ENCODE data around the gene TAS1R1. TPM values are rescaled to one million over a fixed set of nuclear protein-coding genes. Genes with fewer than 3 reads are reported as not detected.

The TAS1R1 gene
- not detected for polyA plus RNA-seq (2013, experiment 1 of 2)
- not detected for polyA plus RNA-seq (2013, experiment 2 of 2)

- peak within 1 kb of the TSS; percentile 47 for H2BK15ac ChIP-seq (ENCODE audit: low read length)
- no peak for DNase-seq (ENCODE audit: low spot score)
- H2AK5ac ChIP-seq (ENCODE audit: low read depth, low read length): peak within 1 kb of the TSS; percentile 99
- H2AFZ ChIP-seq (ENCODE audit: low read length): peak within 1 kb of the TSS; percentile 96
- H4K91ac ChIP-seq (ENCODE audit: low read depth, low read length, poor library complexity): no peak within 1 kb of the TSS
- H3K4me1 ChIP-seq (ENCODE audit: control insufficient read depth in 2 of 2, insufficient read depth in 1 of 2, low read depth in 1 of 2, low read length in 2 of 2): peaks cover 3 to 8% of the 10 kb centered on the region in 2 donors
- peak within 1 kb of the TSS; percentile 87 for H2BK5ac ChIP-seq (ENCODE audit: low read length)
- H3K4me3 ChIP-seq (ENCODE audit: low read length in 2 of 2): peak within 1 kb of the TSS; percentile 88 to 98
- H3K9ac ChIP-seq (ENCODE audit: low read depth, low read length, poor library complexity): peak within 1 kb of the TSS; percentile 94
- H3K4ac ChIP-seq (ENCODE audit: low read length): no peak within 1 kb of the TSS
- no peaks in the 10 kb centered on the region for H3K27me3 ChIP-seq (ENCODE audit: control insufficient read depth in 3 of 3, insufficient read depth in 3 of 3, low read depth in 1 of 3, low read length in 3 of 3)
- H3K14ac ChIP-seq (ENCODE audit: low read length): no peak within 1 kb of the TSS
- H4K8ac ChIP-seq (ENCODE audit: low read depth, low read length): peak within 1 kb of the TSS; percentile 68
- peaks cover 3 to 12% of the 10 kb centered on the region in 2 donors for H3K36me3 ChIP-seq (replicated peaks in 1 of 2; ENCODE audit: control insufficient read depth in 2 of 2, insufficient read depth in 2 of 2, low read length in 2 of 2)
- H3K4me2 ChIP-seq (ENCODE audit: insufficient read depth, low read length, poor library complexity, severe bottlenecking): peak within 1 kb of the TSS; percentile 20
- peak within 1 kb of the TSS; percentile 37 for H3K23ac ChIP-seq (ENCODE audit: low read depth, low read length, poor library complexity)
- peak within 1 kb of the TSS; percentile 98 for H3K18ac ChIP-seq (ENCODE audit: low read length)
- H3K27ac ChIP-seq (replicated peaks; ENCODE audit: low read length): no peak within 1 kb of the TSS
- no peak within 1 kb of the TSS for H2BK12ac ChIP-seq (ENCODE audit: low read length)
- H2BK120ac ChIP-seq (ENCODE audit: low read depth, low read length): peak within 1 kb of the TSS; percentile 72
- no CpG with 5 or more reads among the region's 19 CpGs for WGBS, 2 donors (ENCODE audit: extremely low coverage in 2 of 2, insufficient read length in 2 of 2, insufficient replicate concordance in 1 of 2)
- no peaks in the 10 kb centered on the region for H3K9me3 ChIP-seq (replicated peaks in 1 of 2; ENCODE audit: control insufficient read depth in 2 of 2, insufficient read depth in 1 of 2, low read depth in 1 of 2, low read length in 2 of 2)
- peaks cover 11% of the 10 kb centered on the region for H3K79me1 ChIP-seq (ENCODE audit: low read depth, low read length)
Measured at GRCh38 chr1:6554907-6555778, at the start of gene TAS1R1. TSS of gene TAS1R1 (plus strand) at chr1:6555307. CDS start at chr1:6555374, 67 bp downstream.

- no CpG with 5 or more reads among the region's 31 CpGs for WGBS, 2 donors (ENCODE audit: extremely low coverage in 2 of 2, insufficient read length in 2 of 2, insufficient replicate concordance in 1 of 2)
- H2BK120ac ChIP-seq (ENCODE audit: low read depth, low read length): peak overlapping the region; percentile 91
- peaks cover 0 to 14% (median 0%) of the 10 kb centered on the region in 3 experiments for H3K27me3 ChIP-seq (ENCODE audit: control insufficient read depth in 3 of 3, insufficient read depth in 3 of 3, low read depth in 1 of 3, low read length in 3 of 3)
- no peak overlapping the region for H3K14ac ChIP-seq (ENCODE audit: low read length)
- H2BK15ac ChIP-seq (ENCODE audit: low read length): no peak overlapping the region
- H4K8ac ChIP-seq (ENCODE audit: low read depth, low read length): peak overlapping the region; percentile 65
- H2BK12ac ChIP-seq (ENCODE audit: low read length): peak overlapping the region; percentile 41
- H3K36me3 ChIP-seq (replicated peaks in 1 of 2; ENCODE audit: control insufficient read depth in 2 of 2, insufficient read depth in 2 of 2, low read length in 2 of 2): no peaks in the 10 kb centered on the region
- H3K79me1 ChIP-seq (ENCODE audit: low read depth, low read length): no peaks in the 10 kb centered on the region
- H3K27ac ChIP-seq (replicated peaks; ENCODE audit: low read length): no peak overlapping the region
- peak overlapping the region in 1 of 2 donors; percentile 20 for H3K4me3 ChIP-seq (ENCODE audit: low read length in 2 of 2)
- H3K4ac ChIP-seq (ENCODE audit: low read length): peak overlapping the region; percentile 53
- peak overlapping the region; percentile 84 for H2AFZ ChIP-seq (ENCODE audit: low read length)
- H3K9me3 ChIP-seq (replicated peaks in 1 of 2; ENCODE audit: control insufficient read depth in 2 of 2, insufficient read depth in 1 of 2, low read depth in 1 of 2, low read length in 2 of 2): no peaks in the 10 kb centered on the region
- peak overlapping the region; percentile 97 for H3K23ac ChIP-seq (ENCODE audit: low read depth, low read length, poor library complexity)
- H2BK5ac ChIP-seq (ENCODE audit: low read length): peak overlapping the region; percentile 82
- H3K4me1 ChIP-seq (ENCODE audit: control insufficient read depth in 2 of 2, insufficient read depth in 1 of 2, low read depth in 1 of 2, low read length in 2 of 2): peaks cover 0 to 28% of the 10 kb centered on the region in 2 donors
- H3K18ac ChIP-seq (ENCODE audit: low read length): peak overlapping the region; percentile 57
- H3K4me2 ChIP-seq (ENCODE audit: insufficient read depth, low read length, poor library complexity, severe bottlenecking): no peak overlapping the region
- DNase-seq (ENCODE audit: low spot score): no peak
- H3K9ac ChIP-seq (ENCODE audit: low read depth, low read length, poor library complexity): no peak overlapping the region
- no peak overlapping the region for H4K91ac ChIP-seq (ENCODE audit: low read depth, low read length, poor library complexity)
- H2AK5ac ChIP-seq (ENCODE audit: low read depth, low read length): peak overlapping the region; percentile 81
Measured at GRCh38 chr1:6505367-6506209, 49.5 kb upstream of the TAS1R1 start.

- Histone ChIP-seq H3K36me3 (replicated peaks in 1 of 2; ENCODE audit: control insufficient read depth in 2 of 2, insufficient read depth in 2 of 2, low read length in 2 of 2) (no peaks in the 10 kb centered on the region), H3K4me1 (ENCODE audit: control insufficient read depth in 2 of 2, insufficient read depth in 1 of 2, low read depth in 1 of 2, low read length in 2 of 2) (peaks cover 0 to 29% of the 10 kb centered on the region in 2 donors), H3K9ac (ENCODE audit: low read depth, low read length, poor library complexity) (no peak overlapping the region), H3K27ac (replicated peaks; ENCODE audit: low read length) (no peak overlapping the region), H3K14ac (ENCODE audit: low read length) (peak overlapping the region; percentile 2), H2AFZ (ENCODE audit: low read length) (peak overlapping the region; percentile 84), H3K27me3 (ENCODE audit: control insufficient read depth in 3 of 3, insufficient read depth in 3 of 3, low read depth in 1 of 3, low read length in 3 of 3) (peaks cover 0 to 13% (median 0%) of the 10 kb centered on the region in 3 experiments), H2BK5ac (ENCODE audit: low read length) (peak overlapping the region; percentile 75), H3K23ac (ENCODE audit: low read depth, low read length, poor library complexity) (peak overlapping the region; percentile 27), H3K4me3 (ENCODE audit: low read length in 2 of 2) (no peak overlapping the region), H4K8ac (ENCODE audit: low read depth, low read length) (no peak overlapping the region), H4K91ac (ENCODE audit: low read depth, low read length, poor library complexity) (no peak overlapping the region), H2AK5ac (ENCODE audit: low read depth, low read length) (peak overlapping the region; percentile 81), H3K4me2 (ENCODE audit: insufficient read depth, low read length, poor library complexity, severe bottlenecking) (no peak overlapping the region), H3K79me1 (ENCODE audit: low read depth, low read length) (no peaks in the 10 kb centered on the region), H3K9me3 (replicated peaks in 1 of 2; ENCODE audit: control insufficient read depth in 2 of 2, insufficient read depth in 1 of 2, low read depth in 1 of 2, low read length in 2 of 2) (no peaks in the 10 kb centered on the region), H3K4ac (ENCODE audit: low read length) (no peak overlapping the region), H2BK12ac (ENCODE audit: low read length) (no peak overlapping the region), H2BK15ac (ENCODE audit: low read length) (no peak overlapping the region), H3K18ac (ENCODE audit: low read length) (peak overlapping the region; percentile 74), H2BK120ac (ENCODE audit: low read depth, low read length) (no peak overlapping the region)
- no CpG with 5 or more reads among the region's 31 CpGs for WGBS, 2 donors (ENCODE audit: extremely low coverage in 2 of 2, insufficient read length in 2 of 2, insufficient replicate concordance in 1 of 2)
- no peak for DNase-seq (ENCODE audit: low spot score)
Measured at GRCh38 chr1:6506210-6507036, 48.7 kb upstream of the TAS1R1 start.

All from neuronal stem cell (in vitro differentiated cells).